Kidney glomerular epithelial cell (primary cell): ENCODE results near the gene EIF3J.
A peak's percentile ranks its signal among the peaks of the same experiment; 100 is the strongest.
"Not testable (repeated sequence)": the region's sequence is repeated elsewhere in the genome, so short reads cannot be mapped to it uniquely, and the experiment has no call there.

ENCODE experiments used
- DNase-seq: peaks from one replicate; lab custom pipeline; 2025; lab: John Stamatoyannopoulos, UW

Gene EIF3J

DNA sequence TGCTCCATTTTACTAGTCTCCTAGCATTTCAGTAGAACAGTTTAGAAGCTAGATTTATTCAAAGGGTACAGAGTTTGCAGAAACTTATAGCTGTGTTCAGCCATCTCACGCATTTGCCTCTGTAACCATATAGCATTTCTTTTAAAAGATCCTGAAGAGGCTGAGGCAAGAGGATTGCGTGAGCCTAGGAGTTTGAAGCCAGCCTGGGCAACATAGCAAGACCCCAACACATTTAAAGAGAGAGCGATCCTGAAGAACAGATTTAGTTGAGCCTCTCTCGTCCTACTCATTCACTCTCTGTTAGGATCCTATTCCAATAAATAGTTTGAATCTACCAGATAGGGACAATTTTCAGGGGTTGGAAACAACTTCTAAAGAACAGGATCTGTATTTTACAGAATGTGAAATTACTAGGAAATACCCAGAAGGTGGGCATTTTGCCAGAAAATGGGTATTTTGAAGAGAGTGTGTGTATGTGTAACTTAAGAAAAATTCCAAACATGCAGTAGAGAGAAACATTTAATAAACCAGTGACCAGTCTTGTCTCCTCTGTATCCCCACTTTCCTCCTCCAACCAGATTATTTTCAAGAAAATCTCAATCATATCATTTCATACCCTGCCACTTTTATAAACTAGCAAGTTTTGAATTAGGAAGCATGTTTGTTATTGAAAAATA is 4.5 kb downstream of the EIF3J start:
- DNase-seq: peak; percentile 78

DNA sequence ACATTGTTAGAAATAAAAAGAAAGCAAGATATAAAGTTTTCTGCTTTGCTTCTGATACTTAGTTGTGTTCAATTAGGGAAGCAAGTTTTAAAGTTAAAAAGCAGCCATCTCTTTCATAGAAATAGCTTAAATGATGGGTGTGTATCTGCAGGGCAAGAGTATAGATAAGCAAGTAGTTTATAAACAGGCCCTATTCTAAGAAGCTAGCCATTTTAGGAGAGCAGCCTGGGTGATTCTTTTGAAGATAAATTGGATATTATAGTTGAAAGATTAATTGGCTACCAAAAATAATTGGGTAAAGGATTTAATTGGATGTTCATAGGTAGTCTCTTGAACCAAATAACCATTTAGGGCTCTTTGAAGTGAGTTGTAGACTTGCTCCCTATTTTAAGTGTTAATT is 5.6 kb downstream of the EIF3J start:
- DNase-seq: no peak

GRCh38 chr15:44544745-44545144 is 7.8 kb downstream of the EIF3J start:
- DNase-seq: not testable (repeated sequence)

GRCh38 chr15:44545913-44546802 is 9.2 kb downstream of the EIF3J start:
- DNase-seq: peak; percentile 5

GRCh38 chr15:44549152-44549551 is 12.2 kb downstream of the EIF3J start:
- not testable (repeated sequence) for DNase-seq

GRCh38 chr15:44550256-44550655 is 13.3 kb downstream of the EIF3J start:
- peak; percentile 43 for DNase-seq

- DNase-seq: no peak
These were observed 13.8 kb downstream of the EIF3J start for GRCh38 chr15:44550734-44551133.

DNA sequence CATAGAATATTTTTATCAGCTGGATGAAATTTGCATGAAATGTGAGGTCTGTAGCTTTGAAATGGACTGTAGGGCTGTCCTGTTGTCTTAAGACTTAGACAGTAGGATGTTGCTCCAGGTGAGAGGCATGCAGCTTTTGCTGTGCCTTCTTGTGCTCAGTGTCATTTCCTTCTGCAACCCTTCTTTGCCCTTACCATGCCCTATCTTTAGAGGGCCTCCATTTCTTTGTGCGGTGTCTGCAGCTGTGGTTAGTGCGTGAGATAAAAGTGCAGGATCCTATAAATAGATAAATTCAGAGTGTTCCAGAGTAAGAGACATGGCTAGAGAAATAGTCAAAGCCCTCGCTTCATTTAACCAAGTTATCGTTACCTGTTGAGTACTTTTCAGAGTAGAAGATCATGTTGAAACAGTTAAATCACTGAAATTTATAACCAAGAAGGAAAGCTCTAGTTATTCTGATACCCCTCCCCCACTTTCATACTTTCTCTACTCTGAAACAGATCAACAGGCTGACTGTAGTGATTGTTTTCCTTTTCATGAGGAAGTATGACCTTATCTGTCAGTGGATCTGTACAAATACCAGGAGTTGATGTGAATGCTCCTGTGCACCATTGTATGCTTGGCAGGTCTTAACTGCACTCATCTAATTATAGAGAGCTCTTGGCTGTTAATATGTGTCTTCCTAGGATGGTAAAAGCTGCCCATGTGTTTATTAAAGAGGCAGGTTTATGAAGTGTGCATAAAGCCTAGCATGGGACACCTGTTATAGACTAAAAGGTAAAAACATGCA is 18.2 kb downstream of the EIF3J start:
- DNase-seq: no peak

- not testable (repeated sequence) for DNase-seq
These were observed 24.0 kb downstream of the EIF3J start for GRCh38 chr15:44560926-44561325.

- no peak for DNase-seq
These were observed 28.6 kb downstream of the EIF3J start for GRCh38 chr15:44565387-44566154.

DNA sequence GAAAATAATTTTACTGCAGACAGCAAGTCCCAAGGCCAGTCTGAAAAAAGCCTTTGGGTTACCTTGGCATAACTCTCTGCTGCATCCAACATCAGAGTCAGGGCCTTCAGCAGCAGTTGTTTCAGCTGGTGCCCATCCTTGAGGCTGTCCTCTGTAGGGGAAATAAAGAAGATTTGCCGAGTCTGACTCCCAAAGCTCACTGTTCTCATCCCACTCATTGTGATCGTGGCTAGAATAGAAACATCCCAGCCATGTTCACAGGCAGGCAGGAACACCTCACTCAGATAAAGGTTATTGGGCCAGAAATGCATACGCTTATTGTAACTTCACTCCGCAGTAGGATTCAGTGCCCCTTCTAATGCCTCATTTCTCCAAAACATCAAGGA is 29.2 kb downstream of the EIF3J start:
- no peak for DNase-seq

DNA sequence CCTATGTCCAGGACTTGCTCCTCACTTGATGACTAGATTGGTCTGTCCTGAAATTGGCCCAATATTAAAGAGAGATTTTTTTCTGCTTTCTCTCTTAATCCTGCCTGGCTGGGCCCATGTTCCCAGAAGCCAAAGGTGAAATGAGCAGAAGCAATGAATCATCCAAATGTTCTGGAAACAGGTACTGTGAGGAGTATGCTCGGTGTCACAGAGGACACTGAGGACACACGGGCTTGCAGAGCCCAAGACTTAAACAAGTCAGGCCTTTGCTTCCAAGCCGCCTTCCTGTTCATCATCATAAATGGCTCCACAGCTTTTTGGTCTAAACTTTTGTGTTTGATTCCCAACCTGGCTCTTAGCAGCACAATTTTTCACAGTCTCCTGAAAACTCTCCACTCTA is 31.4 kb downstream of the EIF3J start:
- no peak for DNase-seq

DNA sequence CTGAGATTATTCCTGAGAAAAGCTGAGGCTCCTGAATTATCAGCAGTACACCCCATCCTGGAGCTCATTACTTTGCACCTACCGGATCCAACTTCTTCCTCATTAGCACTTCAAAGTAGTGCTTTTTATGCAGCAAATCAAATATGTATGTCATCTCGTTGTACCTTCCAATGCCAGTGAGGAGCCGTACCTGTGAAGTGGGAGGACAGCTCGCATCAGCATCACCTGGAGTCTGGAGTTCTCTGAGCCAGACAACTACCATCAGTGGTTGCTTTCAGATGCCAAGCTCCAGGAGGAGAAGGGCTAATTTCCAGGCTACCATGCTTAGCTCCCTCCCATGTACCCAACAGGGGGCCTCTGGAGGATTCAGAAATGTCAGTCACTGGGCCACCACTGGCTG is 32.4 kb downstream of the EIF3J start:
- no peak for DNase-seq

DNA sequence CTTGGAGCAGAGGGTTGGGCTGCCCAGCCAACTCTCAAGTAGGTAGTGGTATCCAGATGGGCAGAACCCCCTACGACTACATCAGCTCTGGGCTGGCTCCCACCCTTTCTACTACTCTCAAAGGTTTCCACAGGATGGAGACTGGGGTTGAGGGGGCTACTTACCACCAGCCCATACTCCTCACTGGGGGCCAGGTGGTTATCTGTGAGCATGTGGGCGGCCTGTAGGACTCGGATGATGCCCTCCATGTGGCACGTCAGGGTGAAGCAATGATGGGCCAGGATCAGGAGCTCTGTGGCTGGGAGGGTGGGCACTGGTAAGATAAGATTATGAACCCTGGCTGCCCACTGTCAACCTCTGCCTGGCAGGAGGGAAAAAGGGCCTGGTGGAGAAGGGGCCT is 33.4 kb downstream of the EIF3J start:
- DNase-seq: no peak

GRCh38 chr15:44573386-44573785 is 36.4 kb downstream of the EIF3J start:
- DNase-seq: no peak

GRCh38 chr15:44574734-44575133 is 37.8 kb downstream of the EIF3J start:
- no peak for DNase-seq

GRCh38 chr15:44580105-44580504 is 43.2 kb downstream of the EIF3J start:
- no peak for DNase-seq

- DNase-seq: no peak
These were observed 47.3 kb downstream of the EIF3J start for GRCh38 chr15:44584162-44584749.

DNA sequence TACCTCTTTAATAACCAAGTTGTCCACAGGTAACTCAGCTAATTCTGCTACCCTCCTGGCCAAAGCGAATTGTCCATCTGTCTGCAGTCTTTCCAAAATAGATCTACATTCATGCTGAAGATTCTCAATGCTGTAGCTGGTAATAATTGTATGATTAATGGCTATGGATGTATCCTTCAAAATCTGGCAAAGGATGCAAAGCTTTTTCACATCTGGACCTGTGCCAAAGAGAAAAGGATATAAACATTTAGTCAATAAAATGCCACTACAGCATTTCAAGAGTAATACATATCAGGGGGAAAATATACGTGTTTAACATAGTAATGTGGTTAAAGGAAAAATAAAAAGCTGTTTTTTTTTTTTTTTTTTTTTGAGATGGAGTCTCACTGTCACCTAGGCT is 48.7 kb downstream of the EIF3J start:
- no peak for DNase-seq

GRCh38 chr15:44588541-44588940 is 51.6 kb downstream of the EIF3J start:
- DNase-seq: no peak

- no peak for DNase-seq
These were observed 54.4 kb downstream of the EIF3J start for GRCh38 chr15:44591326-44591725.
